HL-60/S4 (cell line): ENCODE measurements around the gene CHAF1B.
"Not testable (repeated sequence)": the region's sequence is repeated elsewhere in the genome, so short reads cannot be mapped to it uniquely, and the experiment has no call there.

Experiments used
- in situ Hi-C: fragments of 300-500 bp; cut with MboI; formaldehyde crosslinking; loops from 2 replicates; pipeline ENCODE4 v1.14.3; 2022; ENCODE audit warnings: low sequenced_read_pairs

Gene CHAF1B

DNA sequence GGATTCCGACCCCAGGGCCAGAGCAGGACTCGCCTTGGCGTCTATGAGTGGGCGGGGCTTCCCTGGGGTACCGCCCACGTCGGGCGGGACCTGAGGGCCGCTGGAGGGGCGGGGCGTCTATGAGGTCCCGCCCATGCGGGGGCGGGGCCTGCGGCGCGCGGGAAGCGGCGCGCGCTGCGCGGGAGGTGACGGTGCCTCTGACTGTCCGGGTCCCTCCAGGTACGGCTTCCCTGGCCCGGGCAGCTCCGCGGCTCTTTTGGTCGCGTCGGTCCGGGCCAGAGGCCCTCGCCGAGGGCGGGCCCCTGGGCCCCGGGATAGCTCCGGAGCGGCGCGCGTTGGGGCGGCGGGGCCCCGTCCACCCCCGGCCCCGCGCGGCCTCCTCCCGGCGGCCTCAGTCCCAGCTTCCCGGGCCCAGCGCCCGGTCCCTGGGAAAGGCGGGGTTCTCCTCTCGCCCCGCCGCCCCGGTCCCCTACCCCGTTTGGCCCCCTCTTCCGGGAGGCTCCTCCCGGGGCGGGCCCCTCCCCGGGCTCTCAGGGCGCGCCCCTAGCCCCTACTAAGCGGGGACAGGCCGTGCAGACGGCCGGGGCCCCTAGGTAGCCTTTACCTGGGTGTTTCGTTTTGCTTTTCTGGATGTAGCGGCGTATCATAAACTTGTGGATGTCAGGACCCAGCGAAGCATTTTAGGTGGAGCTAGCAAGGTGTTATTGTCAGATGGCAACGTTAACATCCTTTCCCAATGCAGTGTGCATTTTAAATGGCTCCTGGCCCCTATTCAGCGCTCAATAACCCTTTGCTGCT lies at the start of gene CHAF1B:
TSS of gene CHAF1B (plus strand) at position 160 of the 798 bp plus-strand sequence. CDS start 745 bp downstream, outside the sequence.
- in situ Hi-C loops: no loop called here

DNA sequence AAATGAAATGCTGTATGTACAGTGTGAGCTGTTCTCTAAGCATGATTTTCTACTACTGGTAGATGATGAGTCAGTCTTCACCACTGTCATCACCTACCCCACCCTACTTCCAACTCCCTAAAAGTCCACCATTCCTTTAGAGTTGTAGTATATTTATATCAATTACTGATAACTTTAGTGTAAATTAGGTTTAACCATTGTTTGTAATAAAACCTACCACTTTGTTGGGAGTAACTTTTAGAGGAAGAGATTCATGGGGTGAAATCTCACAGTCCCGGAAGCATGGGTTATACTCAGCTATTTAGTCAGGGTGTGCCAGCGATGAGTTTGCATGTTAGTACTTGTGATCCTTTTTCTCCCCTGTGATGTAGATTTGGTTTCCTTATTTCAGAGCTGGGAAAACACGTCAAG lies 48.1 kb upstream of the CHAF1B start:
- in situ Hi-C loops: loop anchor here (10.0 kb wide), 1 partner anchor 192 kb away; no protein-coding TSS in a partner anchor

DNA sequence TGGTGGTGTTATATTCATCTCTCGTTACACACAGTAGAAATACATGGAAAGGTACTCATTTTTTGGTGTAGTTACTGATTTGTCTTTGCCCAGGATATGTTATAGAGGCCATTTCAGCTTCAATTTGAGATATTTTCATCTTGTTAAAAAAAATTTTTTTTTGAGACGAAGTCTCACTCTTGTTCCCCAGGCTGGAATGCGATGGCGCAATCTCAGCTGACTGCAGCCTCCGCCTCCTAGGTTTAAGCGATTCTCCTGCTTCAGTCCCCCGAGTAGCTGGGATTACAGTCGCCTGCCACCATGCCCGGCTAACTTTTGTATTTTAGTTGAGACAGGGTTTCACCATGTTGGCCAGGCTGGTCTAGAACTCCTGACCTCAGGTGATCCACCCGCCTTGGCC lies 46.2 kb upstream of the CHAF1B start:
- in situ Hi-C loops: loop anchor here (10.0 kb wide), 1 partner anchor 194 kb away; no protein-coding TSS in a partner anchor

GRCh38 chr21:36342581-36342980 lies 42.6 kb upstream of the CHAF1B start:
- in situ Hi-C loops: not testable (repeated sequence)

- in situ Hi-C loops: no loop called here
These were observed 40.3 kb upstream of the CHAF1B start for GRCh38 chr21:36344931-36345330.

DNA sequence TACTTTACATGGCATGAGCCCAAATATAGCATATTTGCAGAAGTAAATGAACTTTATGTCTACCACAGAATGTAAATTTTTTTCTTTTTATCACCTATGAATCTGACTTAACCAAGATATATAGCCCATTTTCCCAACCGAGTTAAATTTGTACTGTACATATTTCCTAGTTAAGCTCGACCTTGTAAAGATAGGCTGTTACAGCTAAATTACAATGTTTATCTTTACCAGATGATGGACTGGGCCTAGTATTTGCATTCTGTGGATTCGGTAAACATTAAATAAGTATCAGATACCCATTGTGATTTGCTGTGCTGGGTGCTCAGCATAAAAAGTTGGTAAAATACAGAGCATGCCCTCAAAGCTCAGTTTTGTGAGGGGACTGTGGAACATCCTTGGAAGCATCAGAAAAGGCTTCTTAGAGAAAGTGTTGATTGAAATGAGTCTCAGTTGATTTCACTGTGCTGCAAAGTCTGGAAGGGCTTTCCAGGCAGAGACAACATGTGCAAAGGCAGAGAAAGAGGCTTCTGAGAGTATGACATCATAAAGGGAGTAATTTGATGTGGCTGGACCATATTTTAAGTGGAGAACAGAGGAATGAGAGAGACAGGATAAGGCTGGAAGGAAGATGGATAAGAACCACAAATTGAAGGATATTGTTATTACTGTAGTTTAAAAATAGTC lies 37.8 kb upstream of the CHAF1B start:
- in situ Hi-C loops: no loop called here

DNA sequence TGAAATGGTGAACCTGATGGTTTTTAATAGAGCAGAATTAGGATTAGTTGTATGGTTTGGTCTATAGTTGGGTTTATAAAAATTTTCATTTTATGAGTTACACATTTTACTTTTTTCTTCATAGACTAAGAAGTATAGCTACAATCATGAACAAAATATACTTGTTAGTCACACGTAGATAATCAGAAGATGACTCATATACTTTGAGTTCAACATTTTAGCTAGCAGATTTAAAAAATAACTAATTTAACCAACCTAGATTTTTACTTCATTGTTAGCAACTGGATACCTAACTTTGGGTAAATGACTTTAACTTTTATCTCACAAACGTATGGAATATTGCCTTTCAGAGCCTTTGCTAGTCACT lies 37.2 kb upstream of the CHAF1B start:
- in situ Hi-C loops: no loop called here

GRCh38 chr21:36349315-36349714 lies 35.9 kb upstream of the CHAF1B start:
- in situ Hi-C loops: no loop called here

DNA sequence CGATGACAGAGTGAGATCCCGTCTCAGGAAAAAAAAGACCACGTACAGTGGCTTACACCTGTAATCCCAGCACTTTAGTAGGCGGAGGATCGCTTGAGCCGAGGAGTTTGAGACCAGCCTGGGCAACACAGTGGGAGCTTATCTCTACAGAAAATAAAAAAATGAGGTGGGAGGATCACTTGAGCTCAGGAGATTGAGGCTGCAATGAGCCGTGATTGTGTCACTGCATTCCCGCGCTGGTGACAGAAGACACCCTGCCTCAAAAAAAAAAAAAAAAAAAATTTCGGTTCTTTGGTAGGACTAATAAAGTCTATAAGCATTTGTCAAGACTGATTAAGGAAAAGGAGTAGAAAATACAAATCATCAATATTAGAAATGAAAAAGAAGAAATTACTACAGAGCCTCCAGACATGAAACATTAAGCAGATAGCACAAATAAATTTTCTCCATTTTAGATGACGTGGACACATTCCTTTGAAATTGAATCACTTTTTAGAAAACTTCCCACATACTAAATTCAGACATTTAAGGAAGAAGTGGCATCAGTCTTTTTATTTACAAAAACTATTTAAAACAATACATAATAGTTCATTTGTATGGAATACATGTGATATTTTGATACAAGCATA lies 34.8 kb upstream of the CHAF1B start:
- in situ Hi-C loops: no loop called here

DNA sequence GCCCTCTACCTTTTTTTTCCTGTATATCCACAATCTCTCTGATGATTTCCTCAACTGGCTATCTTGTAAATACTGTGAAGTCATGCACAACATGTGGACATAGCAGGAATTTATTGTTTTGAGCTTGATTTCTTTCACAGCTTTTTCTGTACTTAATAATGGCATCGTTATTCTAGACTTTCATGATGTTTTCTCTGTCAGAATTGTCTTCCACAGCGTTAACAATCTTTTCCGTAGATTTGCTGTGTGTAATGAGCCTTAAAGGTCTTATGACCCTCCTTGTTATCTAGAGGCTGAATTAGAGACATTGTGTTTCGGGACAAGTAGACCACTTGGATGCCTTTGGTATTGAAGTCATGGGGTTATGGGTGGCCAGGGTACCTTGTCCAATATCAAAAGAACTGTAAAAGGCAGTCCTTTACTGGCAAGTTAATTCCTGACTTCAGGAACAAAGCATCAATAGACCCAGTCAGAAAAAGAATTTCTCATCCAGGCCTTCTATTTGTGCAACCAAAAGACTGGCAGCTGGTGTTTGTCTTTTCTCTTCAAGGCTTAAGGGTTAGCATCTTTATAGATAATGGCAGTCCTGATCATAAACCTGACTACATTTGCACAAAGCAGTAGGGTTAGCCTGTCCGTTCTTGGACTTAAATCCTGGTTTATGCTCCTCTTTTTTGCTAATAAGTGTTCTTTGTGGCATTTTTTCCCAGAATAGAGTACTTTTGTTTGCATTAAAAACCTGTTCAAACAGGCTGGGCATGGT lies 30.1 kb upstream of the CHAF1B start:
- in situ Hi-C loops: no loop called here

DNA sequence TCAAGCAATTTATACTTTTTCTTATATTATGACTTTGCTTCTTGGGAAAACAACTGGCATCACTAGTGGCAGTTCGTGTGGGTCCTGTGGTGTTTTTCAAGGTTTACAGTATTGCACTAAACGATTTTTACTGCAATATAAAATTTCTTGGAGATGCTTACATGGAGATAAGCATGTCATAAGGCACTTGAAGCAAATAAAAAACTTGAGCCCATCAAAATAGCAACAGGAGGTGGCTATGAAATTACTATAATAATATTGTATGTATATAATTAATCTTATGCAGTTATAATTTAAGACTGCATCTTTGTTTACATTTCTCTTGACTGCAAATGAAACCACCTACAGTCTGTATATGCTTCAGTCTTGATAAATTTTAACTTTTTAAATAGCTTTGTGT lies 29.3 kb upstream of the CHAF1B start:
- in situ Hi-C loops: no loop called here

- in situ Hi-C loops: no loop called here
These were observed 26.0 kb upstream of the CHAF1B start for GRCh38 chr21:36359185-36359584.

- in situ Hi-C loops: no loop called here
These were observed 16.0 kb upstream of the CHAF1B start for GRCh38 chr21:36369064-36369685.

- in situ Hi-C loops: no loop called here
These were observed 9.2 kb upstream of the CHAF1B start for GRCh38 chr21:36375994-36376393.

GRCh38 chr21:36377391-36377842 lies 7.8 kb upstream of the CHAF1B start:
- in situ Hi-C loops: no loop called here

DNA sequence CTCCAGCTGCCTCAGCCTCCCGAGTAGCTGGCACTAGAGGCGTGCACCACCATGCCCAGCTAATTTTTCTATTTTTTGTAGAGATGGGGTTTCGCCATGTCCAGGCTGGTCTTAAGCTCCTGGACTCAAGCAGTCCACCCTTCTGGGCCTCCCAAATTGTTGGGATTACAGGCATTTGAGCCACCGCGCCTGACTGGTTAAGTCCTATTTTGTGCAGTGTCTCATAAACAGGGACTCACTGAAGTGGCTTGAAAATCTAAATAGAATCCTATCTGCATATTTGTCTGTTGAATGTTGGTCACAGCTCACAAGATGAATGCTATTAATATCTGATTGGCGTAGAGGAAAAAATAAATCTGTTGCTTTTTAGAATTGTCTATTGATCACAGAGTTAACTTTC lies 5.9 kb upstream of the CHAF1B start:
- in situ Hi-C loops: no loop called here

- in situ Hi-C loops: no loop called here
These were observed 3.2 kb upstream of the CHAF1B start for GRCh38 chr21:36381841-36382589.

GRCh38 chr21:36382722-36383121 lies 2.5 kb upstream of the CHAF1B start:
- in situ Hi-C loops: not testable (repeated sequence)

- in situ Hi-C loops: no loop called here
These were observed 333 bp upstream of the CHAF1B start for GRCh38 chr21:36384885-36385232.
